Nephron progenitor cell (in vitro differentiated cells): ENCODE data around the gene TRPV4.

Source experiments
- DNase-seq: peaks from one replicate; pipeline ENCODE4 v3.0.0; 2021
- H3K27ac Mint-ChIP-seq: 2 replicates; pipeline ENCODE4 v1.8.0; 2021; ENCODE audit warnings: mild to moderate bottlenecking, moderate library complexity, mixed read lengths
- H3K27me3 Mint-ChIP-seq: 2 replicates; pipeline ENCODE4 v1.8.0; 2021; ENCODE audit warnings: mild to moderate bottlenecking, low read depth, mixed read lengths; ENCODE audit not compliant: poor library complexity
- H3K36me3 Mint-ChIP-seq: 2 replicates; pipeline ENCODE4 v1.8.0; 2021; ENCODE audit warnings: low read depth, mixed read lengths
- H3K4me1 Mint-ChIP-seq: 2 replicates; pipeline ENCODE4 v1.8.0; 2021; ENCODE audit warnings: mixed read lengths
- H3K4me3 Mint-ChIP-seq: 2 replicates; pipeline ENCODE4 v1.8.0; 2021; ENCODE audit warnings: mild to moderate bottlenecking, moderate library complexity, mixed read lengths
- H3K9me3 Mint-ChIP-seq: 2 replicates; pipeline ENCODE4 v1.8.0; 2021; ENCODE audit warnings: mild to moderate bottlenecking, moderate library complexity, mixed read lengths
- TF ChIP-seq, protein P1 (sequence below): fragments of 200-600 bp; sonication (generic); IDR thresholded peaks from 2 replicates; pipeline ENCODE4 v1.5.0; 2021; ENCODE audit warnings: antibody characterized with exemption

The TRPV4 gene

DNA sequence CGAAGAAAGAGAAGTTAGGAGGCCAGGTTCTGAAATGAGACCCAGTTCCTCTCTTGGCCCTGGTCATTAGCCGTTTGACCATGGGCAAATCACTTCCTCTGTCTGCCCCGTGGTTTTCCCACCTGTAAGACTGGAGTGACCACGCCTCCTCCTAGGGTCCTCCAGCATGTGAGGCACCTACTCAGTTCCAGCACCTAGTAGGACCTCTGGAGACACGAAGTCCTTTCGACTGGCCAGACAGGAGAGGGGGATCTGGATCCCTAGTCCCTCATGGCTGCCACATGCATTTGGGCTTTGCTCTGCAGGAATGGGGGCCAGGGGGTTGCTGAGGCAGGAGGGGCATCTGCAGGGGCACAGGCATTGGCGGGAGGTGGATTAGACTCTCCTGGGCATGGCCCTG lies 16.3 kb downstream of the TRPV4 start:
- Mint-ChIP-seq H3K9me3 (no peaks in the 10 kb centered on the region), H3K27me3 (no peaks in the 10 kb centered on the region), H3K4me3 (no peak overlapping the region), H3K4me1 (no peaks in the 10 kb centered on the region), H3K36me3 (no peaks in the 10 kb centered on the region), H3K27ac (no peak overlapping the region)
- TF ChIP-seq, protein P1, sequence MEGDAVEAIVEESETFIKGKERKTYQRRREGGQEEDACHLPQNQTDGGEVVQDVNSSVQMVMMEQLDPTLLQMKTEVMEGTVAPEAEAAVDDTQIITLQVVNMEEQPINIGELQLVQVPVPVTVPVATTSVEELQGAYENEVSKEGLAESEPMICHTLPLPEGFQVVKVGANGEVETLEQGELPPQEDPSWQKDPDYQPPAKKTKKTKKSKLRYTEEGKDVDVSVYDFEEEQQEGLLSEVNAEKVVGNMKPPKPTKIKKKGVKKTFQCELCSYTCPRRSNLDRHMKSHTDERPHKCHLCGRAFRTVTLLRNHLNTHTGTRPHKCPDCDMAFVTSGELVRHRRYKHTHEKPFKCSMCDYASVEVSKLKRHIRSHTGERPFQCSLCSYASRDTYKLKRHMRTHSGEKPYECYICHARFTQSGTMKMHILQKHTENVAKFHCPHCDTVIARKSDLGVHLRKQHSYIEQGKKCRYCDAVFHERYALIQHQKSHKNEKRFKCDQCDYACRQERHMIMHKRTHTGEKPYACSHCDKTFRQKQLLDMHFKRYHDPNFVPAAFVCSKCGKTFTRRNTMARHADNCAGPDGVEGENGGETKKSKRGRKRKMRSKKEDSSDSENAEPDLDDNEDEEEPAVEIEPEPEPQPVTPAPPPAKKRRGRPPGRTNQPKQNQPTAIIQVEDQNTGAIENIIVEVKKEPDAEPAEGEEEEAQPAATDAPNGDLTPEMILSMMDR, result no peak
- no peak for DNase-seq

DNA sequence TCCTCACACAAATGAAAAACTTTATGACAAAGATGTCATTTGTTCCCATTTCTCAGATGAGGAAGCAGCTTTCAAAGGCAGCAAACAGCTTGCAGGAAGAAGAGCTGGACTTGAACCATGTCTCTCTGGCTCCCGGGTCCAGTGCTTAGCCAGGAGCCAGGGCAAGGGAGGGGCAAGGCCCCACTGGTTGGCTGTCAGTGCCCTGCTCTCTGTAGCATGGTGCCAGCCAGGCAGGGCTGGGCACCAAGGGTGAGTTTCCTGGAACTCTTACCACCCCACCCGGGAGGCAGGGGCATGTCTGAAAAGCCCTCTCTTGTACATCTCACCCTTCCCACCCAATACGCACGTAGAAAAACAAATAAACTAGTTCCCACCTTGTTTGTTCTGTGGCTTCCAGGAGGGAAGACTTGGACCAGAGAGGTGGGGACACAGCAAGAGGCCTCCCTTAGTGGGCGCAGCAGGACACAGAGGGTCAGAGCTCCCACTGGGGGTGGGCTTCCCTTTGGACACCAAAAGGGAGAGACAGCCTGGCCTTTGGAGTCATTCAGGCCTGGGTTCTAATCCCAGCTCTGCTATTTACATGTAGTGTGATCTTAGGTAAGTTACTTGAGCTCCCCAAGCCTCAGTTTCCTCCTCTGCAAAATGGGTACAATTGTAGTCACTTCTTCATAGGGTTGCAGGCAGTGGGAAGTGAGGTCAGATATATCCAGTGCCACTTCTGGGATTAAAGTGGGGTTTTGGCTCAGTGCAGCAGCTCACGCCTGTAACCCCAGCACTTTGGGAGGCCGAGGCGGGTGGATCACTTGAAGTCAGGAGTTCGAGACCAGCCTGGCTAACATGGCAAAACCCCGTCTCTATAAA lies 17.2 kb downstream of the TRPV4 start:
- no peak overlapping the region for H3K27ac Mint-ChIP-seq
- H3K4me1 Mint-ChIP-seq, result no peaks in the 10 kb centered on the region
- DNase-seq, result no peak
- no peaks in the 10 kb centered on the region for H3K9me3 Mint-ChIP-seq
- peaks cover 2% of the 10 kb centered on the region for H3K27me3 Mint-ChIP-seq
- TF ChIP-seq, protein P1, result no peak
- no peaks in the 10 kb centered on the region for H3K36me3 Mint-ChIP-seq
- no peak overlapping the region for H3K4me3 Mint-ChIP-seq

DNA sequence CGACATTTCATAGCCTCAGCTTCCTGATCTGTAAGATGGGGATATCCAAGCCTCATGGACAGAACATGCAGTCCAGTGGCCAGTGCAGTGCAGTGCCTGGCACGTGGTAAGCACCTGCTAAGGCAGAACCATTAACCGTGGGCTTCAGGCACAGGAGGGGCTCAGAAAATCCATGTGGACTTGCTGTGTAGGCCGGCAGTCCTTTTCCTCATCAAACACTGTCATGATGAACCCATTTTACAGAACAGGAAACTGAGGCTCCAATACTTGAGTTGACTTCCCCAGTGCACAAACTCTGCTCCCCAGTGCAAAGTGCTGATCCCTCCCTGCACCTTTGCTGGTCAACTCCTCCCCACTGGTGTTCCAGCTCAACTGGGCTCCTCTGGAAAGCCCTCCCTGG lies 18.0 kb downstream of the TRPV4 start:
- no peaks in the 10 kb centered on the region for H3K9me3 Mint-ChIP-seq
- TF ChIP-seq, protein P1, result no peak
- H3K27ac Mint-ChIP-seq, result no peak overlapping the region
- H3K27me3 Mint-ChIP-seq, result peaks cover 2% of the 10 kb centered on the region
- H3K4me1 Mint-ChIP-seq, result no peaks in the 10 kb centered on the region
- H3K36me3 Mint-ChIP-seq, result no peaks in the 10 kb centered on the region
- no peak overlapping the region for H3K4me3 Mint-ChIP-seq
- no peak for DNase-seq

DNA sequence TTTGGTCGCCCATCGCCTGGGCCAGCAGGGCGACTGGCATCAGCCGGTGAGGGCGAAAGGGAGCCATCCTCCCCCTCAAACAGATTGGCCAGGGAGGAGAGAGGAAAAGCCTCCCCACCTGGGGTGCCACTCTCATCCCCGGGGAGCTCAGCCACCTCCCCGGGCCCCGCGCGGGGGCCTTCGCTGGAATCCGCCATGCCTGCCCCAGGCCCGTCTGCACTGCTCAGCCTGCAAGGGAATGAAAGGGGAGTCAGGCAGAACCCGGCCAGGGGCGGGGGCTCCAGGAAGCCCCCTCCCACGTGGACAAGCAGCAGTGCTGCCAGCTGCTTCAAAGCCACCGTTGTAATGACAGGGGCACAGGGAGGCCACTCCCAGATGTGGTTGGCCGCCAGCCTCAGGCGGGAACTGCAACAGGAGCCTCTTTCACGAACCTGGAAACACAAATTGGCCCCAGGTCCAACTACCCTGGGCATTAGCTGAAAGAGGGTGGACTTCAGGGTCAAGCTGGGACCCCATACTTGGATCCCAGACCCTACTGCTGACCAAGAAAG lies 18.5 kb downstream of the TRPV4 start:
- Mint-ChIP-seq H3K36me3 (no peaks in the 10 kb centered on the region), H3K4me3 (no peak overlapping the region), H3K27me3 (peaks cover 2% of the 10 kb centered on the region), H3K4me1 (no peaks in the 10 kb centered on the region), H3K27ac (no peak overlapping the region), H3K9me3 (no peaks in the 10 kb centered on the region)
- no peak for DNase-seq
- TF ChIP-seq, protein P1, result no peak

DNA sequence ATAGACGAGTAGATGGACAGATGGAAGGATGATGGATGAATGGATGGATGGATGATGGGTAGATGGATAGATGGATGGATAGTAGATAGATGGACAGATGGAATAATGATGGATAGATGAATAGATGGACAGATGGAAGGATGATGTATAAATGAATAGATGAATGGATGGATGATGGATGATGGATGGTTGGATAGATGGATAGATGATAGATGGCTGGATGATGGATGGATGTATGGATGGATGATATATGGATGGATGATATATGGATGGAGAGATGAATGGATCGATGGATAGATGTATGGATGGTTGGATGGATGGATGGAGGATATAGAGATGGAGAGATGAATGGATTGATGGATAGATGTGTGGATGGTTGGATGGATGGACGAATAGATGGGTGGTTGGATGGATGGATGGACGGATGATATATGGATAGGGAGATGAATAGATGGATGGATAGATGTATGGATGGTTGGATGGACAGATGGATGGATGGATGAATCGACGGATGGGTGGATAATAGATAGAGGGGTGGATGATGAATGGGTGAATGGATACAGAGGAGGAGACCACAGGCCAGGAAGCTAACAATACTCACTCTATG lies 19.3 kb downstream of the TRPV4 start:
- Mint-ChIP-seq H3K36me3 (no peaks in the 10 kb centered on the region), H3K27me3 (peaks cover 2% of the 10 kb centered on the region), H3K4me3 (no peak overlapping the region), H3K4me1 (no peaks in the 10 kb centered on the region), H3K27ac (no peak overlapping the region), H3K9me3 (no peaks in the 10 kb centered on the region)
- DNase-seq, result no peak
- TF ChIP-seq, protein P1, result no peak
